ENCODE measurements around the gene AVP. TPM values are rescaled to one million over a fixed set of nuclear protein-coding genes. Genes with fewer than 3 reads are reported as not detected.

The AVP gene
- total RNA-seq, 2 experiments from 2014 or later: not detected

DNA sequence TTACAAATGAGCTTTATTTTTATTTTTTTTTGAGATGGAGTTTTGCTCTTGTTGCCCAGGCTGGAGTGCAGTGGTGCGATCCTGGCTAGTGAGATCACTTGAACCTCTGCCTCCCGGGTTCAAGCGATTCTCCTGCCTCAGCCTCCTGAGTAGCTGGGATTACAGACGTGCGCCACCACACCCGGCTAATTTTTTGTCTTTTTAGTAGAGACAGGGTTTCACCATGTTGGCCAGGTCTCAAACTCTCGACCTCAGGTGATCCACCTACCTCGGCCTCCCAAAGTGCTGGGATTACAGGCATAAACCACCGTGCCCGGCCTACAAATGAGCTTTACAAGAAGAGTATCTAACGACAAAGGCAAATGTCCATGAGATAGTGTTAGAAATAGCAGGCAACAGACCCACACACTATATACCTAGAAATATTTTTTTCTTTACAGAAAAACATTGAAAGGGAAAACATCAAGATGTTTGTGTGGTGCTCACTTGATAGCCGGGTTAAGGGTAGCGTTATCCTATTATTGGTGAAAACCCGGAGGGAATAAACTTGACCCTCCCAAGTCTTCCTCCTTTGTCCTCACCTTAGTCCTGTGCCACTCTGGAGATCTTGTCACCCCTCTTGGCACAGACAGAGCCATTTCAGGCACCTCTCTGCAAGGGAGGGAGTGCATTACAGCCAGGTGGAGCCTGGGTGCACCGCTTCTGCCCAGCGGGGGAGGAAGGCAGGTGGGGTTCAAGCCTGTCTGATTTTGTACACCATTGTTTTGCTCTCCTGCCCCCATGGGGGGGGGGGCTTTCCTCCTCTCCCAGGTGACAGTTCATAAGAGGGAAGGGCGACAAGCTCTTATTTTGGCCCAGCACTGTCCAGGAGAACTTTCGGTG is 21.0 kb upstream of the AVP start:
- Mint-ChIP-seq H3K9me3 (no peaks in the 10 kb centered on the region), H3K27me3 (peaks cover 5% of the 10 kb centered on the region), H3K27ac (no peak overlapping the region), H3K4me1 (peaks cover 17% of the 10 kb centered on the region), H3K4me3 (no peak overlapping the region), H3K36me3 (no peaks in the 10 kb centered on the region)
- DNase-seq (no peak), ATAC-seq (ENCODE audit: low read depth) (no peak)
- POLR2A ChIA-PET: interaction anchor here (0.6 kb wide), 1 partner anchor 56 kb away, joined by 3 read pairs; no protein-coding TSS in a partner anchor

DNA sequence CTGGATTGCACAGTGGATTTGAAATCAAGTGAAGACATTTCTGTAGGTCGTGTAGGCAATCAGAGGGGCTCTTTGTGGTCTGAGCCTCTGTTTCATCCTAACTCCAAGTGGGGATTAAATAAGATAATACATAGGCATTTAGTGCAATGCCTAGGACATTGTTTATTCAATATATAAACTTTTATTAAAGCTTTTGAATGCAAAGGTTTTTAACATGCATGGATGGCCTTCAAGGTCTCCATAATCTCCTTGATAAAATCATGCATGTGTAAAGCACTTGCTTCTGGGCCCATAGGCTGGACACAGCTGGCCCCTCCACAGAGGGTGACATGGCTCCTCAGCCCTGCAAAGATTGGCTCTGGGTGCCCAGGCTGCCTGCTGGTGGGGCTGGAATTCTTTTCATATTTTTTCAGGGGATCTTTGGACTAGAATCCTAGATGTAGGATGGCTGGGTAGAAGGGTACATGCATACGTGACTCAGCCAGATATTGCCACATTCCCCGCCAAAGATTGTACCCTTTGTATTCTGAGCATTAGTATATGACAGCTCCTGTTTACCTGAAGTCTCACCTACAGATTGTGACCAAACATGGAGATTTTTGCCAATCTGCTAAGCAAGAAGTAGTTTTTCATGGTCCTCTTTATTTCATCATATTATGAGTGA is 19.0 kb upstream of the AVP start:
- Mint-ChIP-seq H3K4me3 (no peak overlapping the region), H3K27ac (no peak overlapping the region), H3K4me1 (peaks cover 17% of the 10 kb centered on the region), H3K36me3 (no peaks in the 10 kb centered on the region), H3K9me3 (no peaks in the 10 kb centered on the region), H3K27me3 (peaks cover 12% of the 10 kb centered on the region)
- POLR2A ChIA-PET: no interaction called here
- DNase-seq (no peak), ATAC-seq (ENCODE audit: low read depth) (no peak)

DNA sequence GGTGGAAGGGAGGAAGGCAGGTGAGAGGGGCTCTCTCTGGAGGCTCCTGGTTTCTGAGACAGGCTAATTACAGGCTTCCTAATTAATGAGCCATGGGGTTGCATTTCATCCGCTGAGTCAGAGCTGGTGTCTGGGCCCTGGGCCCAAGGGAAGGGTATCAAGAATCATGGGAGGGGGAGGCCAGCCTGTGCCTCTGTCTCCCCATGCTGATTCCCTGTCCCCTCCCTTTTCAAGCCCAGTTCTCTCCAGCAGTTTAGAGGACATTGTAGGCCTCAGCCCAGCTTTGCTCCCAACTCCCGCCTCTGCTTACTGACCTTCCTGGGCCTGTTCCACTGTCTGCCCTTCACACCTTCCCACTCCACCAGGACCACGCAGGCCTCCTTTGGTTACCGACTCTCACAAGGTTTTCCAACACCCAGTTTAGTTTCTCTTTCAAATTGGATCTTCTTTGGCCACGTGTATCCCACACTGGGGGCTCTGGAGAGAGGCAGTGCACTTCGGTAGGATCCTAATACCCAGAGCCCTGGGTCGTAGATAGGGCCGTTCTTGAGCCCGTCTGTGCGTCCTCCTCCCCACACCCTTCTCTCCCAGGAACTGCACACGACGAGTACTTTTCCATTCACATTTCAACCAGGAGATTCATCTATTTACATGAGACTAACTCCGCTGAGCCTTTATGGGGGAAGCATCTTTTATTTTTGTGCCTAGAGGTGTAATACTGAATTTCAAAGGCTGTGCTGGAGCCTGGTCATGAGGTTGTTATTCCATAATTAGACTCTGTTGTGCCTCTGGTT is 18.2 kb upstream of the AVP start:
- Mint-ChIP-seq H3K4me3 (peak overlapping the region; percentile 0), H3K27me3 (peaks cover 12% of the 10 kb centered on the region), H3K36me3 (no peaks in the 10 kb centered on the region), H3K9me3 (no peaks in the 10 kb centered on the region), H3K4me1 (peaks cover 17% of the 10 kb centered on the region), H3K27ac (no peak overlapping the region)
- ATAC-seq (ENCODE audit: low read depth): no peak
- POLR2A ChIA-PET: interaction anchor here (1.0 to 2.8 kb wide), 3 partner anchors 10 to 25 kb away, joined by 3 to 13 read pairs (median 9); no protein-coding TSS in a partner anchor
- no peak for DNase-seq

DNA sequence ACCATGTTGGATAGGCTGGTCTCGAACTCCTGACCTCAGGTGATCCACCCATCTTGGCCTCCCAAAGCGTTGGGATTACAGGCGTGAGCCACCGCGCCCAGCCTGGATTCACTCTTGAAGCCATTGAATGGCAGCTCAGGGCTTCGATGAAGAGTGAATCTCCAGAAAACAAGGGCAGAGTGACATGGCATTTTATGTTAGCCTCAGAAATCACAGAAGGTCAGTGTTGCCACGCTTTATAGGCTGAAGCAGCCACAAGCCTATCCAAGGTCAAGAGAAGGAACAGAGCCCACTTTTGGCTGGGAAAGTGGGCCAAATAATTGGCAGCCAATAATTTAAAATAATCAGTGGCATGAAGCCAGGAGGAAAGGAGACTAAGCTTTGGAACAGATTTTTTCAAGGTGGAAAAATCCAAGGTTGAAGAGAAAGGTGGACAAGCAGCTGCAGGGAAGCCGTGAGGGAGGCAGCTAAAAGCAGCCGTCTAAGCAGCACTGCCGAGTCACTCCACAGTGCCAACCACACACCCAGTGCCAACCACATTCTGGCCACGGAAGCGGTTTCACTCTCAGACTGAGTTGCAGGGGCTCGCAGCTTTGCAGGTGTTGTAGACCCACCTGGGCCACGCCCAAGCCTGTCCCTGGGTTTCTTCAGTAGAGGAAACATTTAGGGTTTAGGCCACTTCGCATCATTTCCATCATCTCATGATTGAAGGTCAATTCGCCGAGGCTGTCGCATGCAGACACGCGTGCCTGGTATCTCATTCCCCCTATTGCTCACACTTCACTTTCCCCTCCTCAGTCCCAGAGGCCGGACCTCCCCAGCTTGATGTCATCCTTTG is 17.4 kb upstream of the AVP start:
- DNase-seq (peak; percentile 63), ATAC-seq (ENCODE audit: low read depth) (peak; percentile 75)
- no peaks in the 10 kb centered on the region for H3K36me3 Mint-ChIP-seq
- peaks cover 12% of the 10 kb centered on the region for H3K27me3 Mint-ChIP-seq
- peaks cover 15% of the 10 kb centered on the region for H3K4me1 Mint-ChIP-seq
- H3K27ac Mint-ChIP-seq: no peak overlapping the region
- H3K4me3 Mint-ChIP-seq: no peak overlapping the region
- POLR2A ChIA-PET: interaction anchor here (0.6 to 2.8 kb wide), 4 partner anchors 9 to 86 kb away, joined by 3 to 13 read pairs (median 6); no protein-coding TSS in a partner anchor
- H3K9me3 Mint-ChIP-seq: no peaks in the 10 kb centered on the region

DNA sequence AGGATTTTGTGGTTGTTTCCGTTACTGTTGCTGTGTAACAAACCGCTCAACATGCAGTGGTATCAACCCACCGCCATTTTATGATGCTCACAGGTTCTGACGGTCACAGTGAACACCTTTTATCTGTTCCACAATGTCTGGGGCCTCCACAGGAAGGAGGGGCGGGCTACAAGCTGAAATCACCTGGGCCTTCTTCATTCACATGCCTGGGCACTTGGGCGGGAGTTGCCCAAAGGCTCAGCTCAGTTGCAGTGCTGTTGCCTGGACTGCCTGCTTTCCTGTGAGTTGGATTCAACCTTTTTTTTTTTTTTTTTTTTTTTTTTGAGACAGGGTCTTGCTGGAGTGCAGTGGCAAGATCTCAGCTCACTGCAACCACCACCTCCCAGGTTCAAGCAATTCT is 16.7 kb upstream of the AVP start:
- H3K27ac Mint-ChIP-seq: no peak overlapping the region

DNA sequence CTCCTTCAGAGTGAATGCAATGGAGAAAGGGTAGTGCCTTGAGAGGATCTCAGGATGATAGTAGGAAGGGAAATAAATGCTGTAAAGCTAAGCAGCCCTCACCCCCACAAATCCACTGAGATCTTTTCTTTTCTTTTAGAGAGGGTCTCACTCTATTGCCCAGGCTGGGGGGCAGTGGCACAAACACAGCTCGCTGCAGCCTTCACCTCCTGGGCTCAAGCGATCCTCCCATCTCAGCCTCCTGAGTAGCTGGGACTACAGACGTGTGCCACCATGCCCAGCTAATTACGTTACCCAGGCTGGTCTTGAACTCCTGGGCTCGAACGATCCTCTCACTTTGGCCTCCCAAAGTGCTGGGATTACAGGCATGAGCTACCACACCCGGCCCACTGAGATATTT is 16.0 kb upstream of the AVP start:
- H3K9me3 Mint-ChIP-seq: no peaks in the 10 kb centered on the region
- peaks cover 14% of the 10 kb centered on the region for H3K4me1 Mint-ChIP-seq
- H3K4me3 Mint-ChIP-seq: no peak overlapping the region
- no peak for DNase-seq
- POLR2A ChIA-PET: interaction anchor here (2.8 kb wide), 1 partner anchor 8 kb away, joined by 13 read pairs; no protein-coding TSS in a partner anchor
- no peak overlapping the region for H3K27ac Mint-ChIP-seq
- H3K27me3 Mint-ChIP-seq: peaks cover 12% of the 10 kb centered on the region
- H3K36me3 Mint-ChIP-seq: no peaks in the 10 kb centered on the region
- ATAC-seq (ENCODE audit: low read depth): no peak

More for the DNA sequence above, 16.7 kb upstream of the AVP start:
- H3K9me3 Mint-ChIP-seq: no peaks in the 10 kb centered on the region
- H3K4me1 Mint-ChIP-seq: peaks cover 14% of the 10 kb centered on the region
- no peak overlapping the region for H3K4me3 Mint-ChIP-seq
- ATAC-seq (ENCODE audit: low read depth): no peak
- H3K36me3 Mint-ChIP-seq: no peaks in the 10 kb centered on the region
- DNase-seq: no peak
- H3K27me3 Mint-ChIP-seq: peaks cover 12% of the 10 kb centered on the region
- POLR2A ChIA-PET: interaction anchor here (0.6 to 2.8 kb wide), 4 partner anchors 9 to 216 kb away, joined by 3 to 13 read pairs (median 7); no protein-coding TSS in a partner anchor

DNA sequence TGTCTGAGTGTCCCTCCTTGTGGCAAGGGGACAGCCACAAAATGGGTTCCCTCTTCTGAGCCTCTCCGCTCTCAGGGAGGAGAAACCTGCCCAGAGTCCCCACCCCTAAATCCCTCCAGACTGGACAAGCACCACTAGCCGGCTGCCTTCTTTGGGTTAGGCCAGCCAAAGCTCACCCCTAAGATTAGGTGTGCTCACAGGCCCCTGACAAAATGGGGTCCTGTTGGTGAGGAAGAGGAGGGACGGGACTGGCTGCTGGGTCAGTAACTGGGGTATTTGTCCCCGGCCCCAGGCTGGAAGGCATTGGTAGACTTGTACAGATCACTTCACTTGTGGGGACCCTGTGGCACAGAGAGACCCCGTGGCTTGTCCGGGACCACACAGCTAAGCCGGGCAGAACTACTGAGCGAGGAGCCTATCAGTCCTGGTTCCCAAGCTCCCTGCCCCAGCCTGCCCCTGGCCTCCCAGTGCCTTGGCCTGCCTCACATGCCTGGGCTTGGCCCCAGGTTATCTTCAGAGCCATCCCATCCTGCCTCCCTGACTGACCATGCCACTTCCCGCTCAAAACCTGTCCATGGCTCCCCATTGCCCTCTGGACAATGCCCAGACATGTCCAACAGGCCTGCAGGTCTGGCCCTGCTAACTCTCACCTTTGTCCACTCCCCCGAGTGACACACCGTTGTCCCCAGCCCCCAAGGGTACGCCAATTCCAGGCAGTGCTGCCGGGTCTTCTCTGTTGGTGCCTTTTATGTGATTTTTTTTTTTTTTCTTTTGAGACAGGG is 10.5 kb upstream of the AVP start:
- no peak for DNase-seq
- peaks cover 18% of the 10 kb centered on the region for H3K27me3 Mint-ChIP-seq
- H3K27ac Mint-ChIP-seq: no peak overlapping the region
- no peak for ATAC-seq (ENCODE audit: low read depth)
- no peaks in the 10 kb centered on the region for H3K36me3 Mint-ChIP-seq
- no peaks in the 10 kb centered on the region for H3K9me3 Mint-ChIP-seq
- peaks cover 20% of the 10 kb centered on the region for H3K4me1 Mint-ChIP-seq
- no peak overlapping the region for H3K4me3 Mint-ChIP-seq
- POLR2A ChIA-PET: no interaction called here

DNA sequence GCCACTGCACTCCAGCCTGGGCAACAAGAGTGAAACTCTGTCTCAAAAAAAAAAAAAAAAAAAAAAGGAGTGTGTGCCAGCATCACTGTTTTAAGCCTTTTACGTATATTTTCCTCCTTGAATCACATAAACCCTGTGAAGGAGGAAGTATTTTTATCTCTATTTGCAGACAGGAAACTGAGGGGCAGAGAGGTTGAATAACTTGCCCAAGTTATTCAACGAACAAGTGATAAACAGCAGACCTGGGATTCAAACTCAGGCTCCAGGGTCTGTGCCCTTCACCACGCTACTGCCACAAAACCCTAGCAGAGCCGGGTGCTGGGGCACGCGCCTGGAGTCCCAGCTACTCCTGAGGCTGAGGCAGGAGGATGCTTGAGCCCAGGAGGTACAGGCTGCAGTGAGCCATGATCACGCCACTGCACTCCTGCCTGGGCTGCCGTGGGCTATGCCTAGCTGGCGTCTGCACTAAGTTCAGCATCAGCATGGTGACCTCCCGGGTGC is 9.4 kb upstream of the AVP start:
- peak; percentile 13 for ATAC-seq (ENCODE audit: low read depth)
- Mint-ChIP-seq H3K27me3 (peaks cover 13% of the 10 kb centered on the region), H3K4me3 (peak overlapping the region; percentile 65), H3K27ac (peak overlapping the region; percentile 43), H3K36me3 (no peaks in the 10 kb centered on the region), H3K9me3 (no peaks in the 10 kb centered on the region), H3K4me1 (peaks cover 20% of the 10 kb centered on the region)
- no peak for DNase-seq
- POLR2A ChIA-PET: interaction anchor here (1.3 to 2.3 kb wide), 2 partner anchors 7 to 16 kb away, joined by 3 to 13 read pairs; no protein-coding TSS in a partner anchor

DNA sequence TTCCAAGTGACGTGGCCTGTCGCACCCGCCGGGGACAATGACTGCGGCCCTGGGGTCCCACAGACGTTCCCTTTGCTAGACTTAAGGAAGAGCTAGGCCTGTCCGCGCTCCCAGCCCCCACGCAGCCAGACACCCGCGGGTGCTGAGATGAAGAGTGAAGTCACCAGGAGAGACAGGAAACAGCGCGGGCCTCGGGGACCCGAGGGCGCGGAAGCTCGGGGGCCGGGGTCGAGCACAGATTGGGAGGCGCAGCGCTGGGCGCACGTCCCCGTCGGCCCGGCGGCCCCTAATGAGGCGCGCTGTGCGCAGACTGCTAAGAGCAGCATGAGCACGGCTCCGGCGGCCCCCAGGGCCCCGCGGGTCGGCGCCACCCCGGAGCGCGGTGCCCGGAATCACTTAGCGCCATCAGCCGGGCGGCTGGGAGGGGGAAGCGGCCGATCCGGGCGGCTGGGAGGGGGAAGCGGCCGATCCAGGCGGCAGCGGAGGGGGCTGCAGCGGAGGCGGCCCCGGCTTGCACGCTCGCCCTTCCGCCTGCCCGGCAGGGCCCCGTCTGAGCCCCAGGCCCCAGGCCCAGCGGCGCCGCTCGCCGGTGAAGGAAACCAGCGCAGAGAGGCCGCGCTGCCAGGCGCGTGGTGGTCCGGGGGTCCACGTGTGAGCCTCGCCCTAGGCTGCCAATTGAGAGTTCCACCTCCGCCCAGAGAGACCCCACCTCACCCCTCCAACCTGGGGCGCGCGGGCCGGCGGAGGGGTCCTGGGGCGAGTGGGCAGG is 8.3 kb upstream of the AVP start:
- Mint-ChIP-seq H3K9me3 (no peaks in the 10 kb centered on the region), H3K27me3 (peaks cover 11% of the 10 kb centered on the region), H3K36me3 (no peaks in the 10 kb centered on the region), H3K27ac (peak overlapping the region; percentile 97), H3K4me1 (peaks cover 20% of the 10 kb centered on the region), H3K4me3 (peak overlapping the region; percentile 93)
- DNase-seq (peak; percentile 72), ATAC-seq (ENCODE audit: low read depth) (peak; percentile 71)
- POLR2A ChIA-PET: interaction anchor here (0.9 to 2.3 kb wide), 8 partner anchors 8 to 111 kb away, joined by 3 to 13 read pairs (median 3); partner anchors contain the start of gene AVP

DNA sequence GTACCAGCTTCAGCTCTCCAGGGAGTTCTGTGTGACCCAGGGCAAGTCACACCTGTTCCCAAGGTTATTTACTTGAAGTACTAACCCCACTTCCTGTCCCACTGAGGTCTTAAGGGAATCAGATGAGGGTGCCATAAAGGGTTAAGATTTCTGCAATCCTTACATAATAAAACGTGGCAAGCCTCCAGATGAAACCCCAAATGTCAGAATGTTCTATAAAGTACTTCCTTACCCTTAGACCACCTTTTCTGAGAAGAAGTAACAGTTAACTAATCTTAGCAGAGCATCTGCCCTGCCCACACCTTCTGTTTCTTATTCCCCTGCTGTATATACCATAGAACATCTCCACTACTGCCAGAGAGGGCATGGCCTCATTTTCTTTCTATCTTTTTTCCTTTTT is 6.0 kb upstream of the AVP start:
- Mint-ChIP-seq H3K27me3 (peaks cover 11% of the 10 kb centered on the region), H3K36me3 (no peaks in the 10 kb centered on the region), H3K9me3 (no peaks in the 10 kb centered on the region), H3K4me1 (peaks cover 20% of the 10 kb centered on the region), H3K4me3 (no peak overlapping the region), H3K27ac (no peak overlapping the region)
- POLR2A ChIA-PET: interaction anchor here (0.7 kb wide), 1 partner anchor 379 kb away, joined by 3 read pairs; no protein-coding TSS in a partner anchor
- DNase-seq (no peak), ATAC-seq (ENCODE audit: low read depth) (no peak)

DNA sequence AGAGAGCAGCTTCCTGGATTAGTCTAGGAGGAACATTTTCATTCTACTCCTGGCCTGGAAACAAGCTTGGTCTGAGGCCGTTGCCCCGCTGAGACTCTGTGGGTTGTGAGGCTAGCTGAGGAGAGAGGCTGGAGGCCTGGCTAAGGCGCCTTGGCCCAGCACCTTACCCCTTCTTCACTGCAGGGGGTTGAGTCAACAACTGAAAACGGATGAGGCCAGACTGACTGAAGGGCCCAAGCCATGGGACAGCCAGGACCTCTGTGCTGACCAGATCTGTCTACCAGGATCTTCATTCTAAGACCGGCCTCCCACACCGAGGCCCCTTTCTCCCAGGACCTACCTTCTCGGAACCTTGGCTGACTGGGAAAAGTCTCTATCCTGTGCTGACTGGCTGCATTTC is 3.5 kb upstream of the AVP start:
- POLR2A ChIA-PET: no interaction called here
- DNase-seq: no peak
- Mint-ChIP-seq H3K4me3 (no peak overlapping the region), H3K9me3 (no peaks in the 10 kb centered on the region), H3K27me3 (peaks cover 26% of the 10 kb centered on the region), H3K36me3 (no peaks in the 10 kb centered on the region), H3K4me1 (peaks cover 15% of the 10 kb centered on the region), H3K27ac (no peak overlapping the region)
- no peak for ATAC-seq (ENCODE audit: low read depth)

All from activated naive CD8-positive, alpha-beta T cell treated with anti-CD3 and anti-CD28 coated beads, Interleukin-2, amount 10 ng/mL, durations not matched to agents 7 days and 5 days (primary cell).